SK-N-SH (cell line): ENCODE data around the gene UBA5.

Experiments
- EP300 ChIP-seq, 2 experiments: IDR thresholded peaks; 2 replicates each; pipeline versions ENCODE4 v1.4.0 to v1.6.1; 2012; ENCODE audit warnings: borderline replicate concordance in 1 of 2, low read depth in 1 of 2, low read length in 1 of 2
- EZH2phosphoT487 ChIP-seq: fragments of 200-600 bp; sonication (generic); IDR thresholded peaks from 2 replicates; pipeline ENCODE4 v1.6.1; 2017; ENCODE audit warnings: low read depth, mixed run types, mild to moderate bottlenecking, antibody characterized with exemption, moderate library complexity, borderline replicate concordance
- GATA2 ChIP-seq: sonication (generic); formaldehyde crosslinking; IDR thresholded peaks from 2 replicates; pipeline ENCODE4 v1.5.0; 2020; ENCODE audit warnings: mild to moderate bottlenecking, missing genetic modification reagents
- JUND ChIP-seq: IDR thresholded peaks from 2 replicates; pipeline ENCODE4 v1.4.0; 2012
- POLR2AphosphoS5 ChIP-seq: IDR thresholded peaks from 2 replicates; pipeline ENCODE4 v1.6.1; 2012; ENCODE audit warnings: low read depth, low read length
- RCOR1 ChIP-seq: fragments of 150-350 bp; IDR thresholded peaks from 2 replicates; pipeline ENCODE4 v1.6.1; 2017; ENCODE audit warnings: antibody characterized with exemption, low read length
- TCF12 ChIP-seq: IDR thresholded peaks from 2 replicates; pipeline ENCODE4 v1.4.0; 2012
- TF ChIP-seq, protein P1 (sequence below): fragments of 200-600 bp; sonication (generic); IDR thresholded peaks from 2 replicates; pipeline ENCODE4 v1.6.1; 2017; ENCODE audit warnings: antibody characterized with exemption, mild to moderate bottlenecking, moderate library complexity

DNA sequence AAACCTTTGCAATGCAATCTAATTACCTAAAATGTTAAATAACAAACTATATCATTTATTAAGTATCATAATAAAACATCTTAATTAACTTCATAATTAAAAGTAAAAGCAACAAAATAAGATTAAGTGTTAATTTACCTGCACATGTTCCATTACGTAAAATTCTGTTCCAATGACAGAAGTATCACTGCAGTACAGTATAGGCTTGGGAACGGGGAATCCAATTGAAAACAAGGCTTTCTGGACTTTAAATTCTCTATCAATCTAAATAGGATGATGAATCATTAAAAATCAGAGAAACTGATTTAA, 17.6 kb upstream of the UBA5 start:
- TF ChIP-seq POLR2AphosphoS5, result no peak
- TF ChIP-seq GATA2 (CRISPR knock-in tag), result no peak
- TF ChIP-seq, protein P1, sequence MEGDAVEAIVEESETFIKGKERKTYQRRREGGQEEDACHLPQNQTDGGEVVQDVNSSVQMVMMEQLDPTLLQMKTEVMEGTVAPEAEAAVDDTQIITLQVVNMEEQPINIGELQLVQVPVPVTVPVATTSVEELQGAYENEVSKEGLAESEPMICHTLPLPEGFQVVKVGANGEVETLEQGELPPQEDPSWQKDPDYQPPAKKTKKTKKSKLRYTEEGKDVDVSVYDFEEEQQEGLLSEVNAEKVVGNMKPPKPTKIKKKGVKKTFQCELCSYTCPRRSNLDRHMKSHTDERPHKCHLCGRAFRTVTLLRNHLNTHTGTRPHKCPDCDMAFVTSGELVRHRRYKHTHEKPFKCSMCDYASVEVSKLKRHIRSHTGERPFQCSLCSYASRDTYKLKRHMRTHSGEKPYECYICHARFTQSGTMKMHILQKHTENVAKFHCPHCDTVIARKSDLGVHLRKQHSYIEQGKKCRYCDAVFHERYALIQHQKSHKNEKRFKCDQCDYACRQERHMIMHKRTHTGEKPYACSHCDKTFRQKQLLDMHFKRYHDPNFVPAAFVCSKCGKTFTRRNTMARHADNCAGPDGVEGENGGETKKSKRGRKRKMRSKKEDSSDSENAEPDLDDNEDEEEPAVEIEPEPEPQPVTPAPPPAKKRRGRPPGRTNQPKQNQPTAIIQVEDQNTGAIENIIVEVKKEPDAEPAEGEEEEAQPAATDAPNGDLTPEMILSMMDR, result no peak
- no peak for TF ChIP-seq JUND
- no peak for TF ChIP-seq RCOR1
- TF ChIP-seq TCF12, result no peak
- no peak for TF ChIP-seq EP300 (IDR thresholded peaks at IDR 0.05; ENCODE audit: borderline replicate concordance in 1 of 2, low read depth in 1 of 2, low read length in 1 of 2)
- TF ChIP-seq EZH2phosphoT487, result no peak
